ENCODE measurements around the gene NBAS.

- TF ChIP-seq CTCF (conservative IDR thresholded peaks at IDR 0.05 in 1 of 2, IDR thresholded peaks at IDR 0.05 in 1 of 2; ENCODE audit: low read depth in 1 of 2, low read length in 2 of 2) = no peak
- TF ChIP-seq EZH2 (IDR thresholded peaks at IDR 0.05; ENCODE audit: low read length, missing control alignments) = no peak
Observed at GRCh38 chr2:15145919-15146318, 415.2 kb downstream of the NBAS start.
